Measurements from ENCODE around the gene CHCHD1.
"Not testable (repeated sequence)": the region's sequence is repeated elsewhere in the genome, so short reads cannot be mapped to it uniquely, and the experiment has no call there.

Gene CHCHD1

DNA sequence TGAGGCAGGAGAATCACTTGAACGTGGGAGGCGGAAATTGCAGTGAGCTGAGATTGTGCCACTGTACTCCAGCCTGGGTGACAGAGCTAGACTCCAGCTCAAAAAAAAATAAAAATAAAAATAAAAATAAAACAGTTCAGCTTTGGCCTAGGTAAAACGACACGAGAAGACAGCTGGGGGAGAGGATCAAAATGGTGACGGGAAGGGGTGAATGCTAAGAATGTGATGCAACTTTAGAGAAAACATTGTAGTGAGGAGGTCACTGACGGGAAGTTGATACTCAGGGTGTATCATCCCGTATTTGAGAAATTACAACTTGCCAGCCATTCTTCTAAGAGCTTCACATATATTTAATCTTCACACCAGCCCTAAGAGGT is 28.5 kb downstream of the CHCHD1 start:
- no peak for DNase-seq (ENCODE audit: low read depth in 4 of 4, low spot score in 1 of 4)

DNA sequence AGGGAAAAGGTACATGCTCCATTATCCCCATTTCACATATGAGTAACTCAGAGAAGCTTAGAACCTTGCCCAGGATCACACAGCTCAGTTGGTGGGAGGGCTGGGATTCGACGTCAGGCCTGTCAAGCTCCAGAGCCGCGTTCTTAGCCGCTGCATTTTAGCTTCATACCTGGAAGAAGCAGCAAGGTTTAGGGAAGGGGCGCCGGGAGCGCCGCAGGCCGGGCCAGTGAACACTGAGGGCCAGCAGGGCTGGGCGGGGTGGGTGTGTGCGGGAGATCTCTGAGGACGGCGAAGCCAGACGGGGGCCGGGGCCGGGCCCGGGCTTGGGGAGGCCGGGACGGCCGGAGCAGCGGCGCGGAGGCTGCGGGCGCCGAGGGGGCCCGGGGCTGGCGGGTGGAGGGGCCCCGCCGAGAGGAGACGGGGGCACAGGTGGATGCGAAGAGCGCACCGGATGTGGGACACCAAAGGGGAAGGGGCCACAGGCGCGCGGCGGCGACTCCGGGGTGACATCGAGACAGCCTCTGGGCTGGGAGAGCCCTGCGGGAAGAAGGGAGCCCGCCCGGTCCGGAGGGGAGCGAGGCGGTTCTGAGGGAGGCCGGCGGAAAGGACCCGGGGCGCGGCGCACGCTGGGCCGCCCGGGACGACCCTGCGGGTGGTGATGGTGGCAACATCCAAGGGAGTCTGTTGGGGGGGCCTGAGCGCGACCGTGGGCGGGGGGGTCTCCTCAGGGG is 29.1 kb downstream of the CHCHD1 start:
- peak; percentile 13 to 41 (median 26) for DNase-seq (ENCODE audit: low read depth in 4 of 4, low spot score in 1 of 4)

DNA sequence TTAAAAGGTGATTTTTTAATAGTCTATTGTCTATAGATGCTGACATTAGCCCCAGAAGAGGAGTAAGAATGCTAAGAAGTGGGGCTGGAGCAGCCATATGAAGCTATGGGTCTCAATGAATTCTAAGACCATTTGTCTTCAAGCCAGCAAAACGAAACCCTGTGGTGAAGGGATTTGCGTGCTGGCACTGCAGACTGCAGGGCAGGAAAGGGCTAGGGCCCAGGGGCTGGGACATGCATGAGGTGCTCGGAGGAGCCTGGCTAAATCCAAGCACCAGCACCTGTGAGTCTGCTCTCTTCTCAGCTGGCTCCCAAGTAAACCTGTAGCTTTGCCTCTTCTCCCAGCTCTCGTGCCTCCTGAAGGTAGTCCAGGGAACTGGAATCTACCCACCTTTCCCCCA is 30.8 kb downstream of the CHCHD1 start:
- no peak for DNase-seq (ENCODE audit: low read depth in 4 of 4, low spot score in 1 of 4)

DNA sequence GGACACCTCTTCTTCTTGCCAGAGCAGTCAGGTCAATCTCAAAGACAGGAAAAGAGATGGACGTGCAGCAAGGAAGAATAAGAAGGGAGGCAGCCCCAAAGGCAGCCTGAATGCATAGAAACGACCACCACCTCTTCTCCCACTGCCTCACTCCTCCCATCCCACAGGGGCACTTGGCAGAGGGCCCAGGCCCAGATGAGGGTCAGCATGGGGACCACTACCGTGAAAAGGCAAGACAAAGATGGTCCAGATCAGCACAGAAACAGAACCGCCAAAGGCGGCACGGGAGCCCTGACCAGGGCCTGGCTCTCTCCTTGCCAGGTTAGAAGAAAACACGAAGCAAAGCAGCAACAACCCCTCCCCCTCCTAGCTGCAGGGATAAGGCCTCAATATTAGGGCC is 31.5 kb downstream of the CHCHD1 start:
- DNase-seq (ENCODE audit: low read depth in 4 of 4, low spot score in 1 of 4) = no peak

DNA sequence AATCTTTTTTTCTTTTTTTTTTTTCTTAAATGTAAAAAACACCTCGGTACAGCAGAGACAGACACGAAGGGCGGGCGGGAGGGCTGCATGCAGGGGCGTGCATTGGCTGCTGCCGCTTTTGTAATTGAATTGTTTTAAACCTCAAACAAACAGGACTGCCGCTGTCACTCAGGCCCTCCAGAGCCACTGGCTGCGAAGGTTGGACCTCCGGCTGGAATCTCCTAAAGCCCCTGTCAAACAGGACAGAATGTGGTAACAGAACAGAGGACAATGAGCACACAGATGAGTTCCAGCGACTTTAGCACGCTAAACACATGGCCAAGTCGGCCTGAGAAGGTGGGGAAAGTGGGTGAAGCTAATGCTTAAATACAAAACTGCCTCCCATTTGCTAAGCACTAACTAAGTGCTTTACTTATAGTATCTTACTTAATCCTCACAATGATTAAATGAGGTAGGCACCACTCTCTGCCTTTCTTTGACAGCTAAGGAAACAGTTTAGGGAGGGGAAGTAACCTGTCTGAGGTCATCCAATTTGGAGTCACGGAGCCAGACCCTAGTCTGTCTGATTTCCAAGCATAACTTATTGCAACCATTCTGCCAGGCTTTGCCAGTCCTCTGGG is 32.5 kb downstream of the CHCHD1 start:
- DNase-seq (ENCODE audit: low read depth in 4 of 4, low spot score in 1 of 4) = no peak

DNA sequence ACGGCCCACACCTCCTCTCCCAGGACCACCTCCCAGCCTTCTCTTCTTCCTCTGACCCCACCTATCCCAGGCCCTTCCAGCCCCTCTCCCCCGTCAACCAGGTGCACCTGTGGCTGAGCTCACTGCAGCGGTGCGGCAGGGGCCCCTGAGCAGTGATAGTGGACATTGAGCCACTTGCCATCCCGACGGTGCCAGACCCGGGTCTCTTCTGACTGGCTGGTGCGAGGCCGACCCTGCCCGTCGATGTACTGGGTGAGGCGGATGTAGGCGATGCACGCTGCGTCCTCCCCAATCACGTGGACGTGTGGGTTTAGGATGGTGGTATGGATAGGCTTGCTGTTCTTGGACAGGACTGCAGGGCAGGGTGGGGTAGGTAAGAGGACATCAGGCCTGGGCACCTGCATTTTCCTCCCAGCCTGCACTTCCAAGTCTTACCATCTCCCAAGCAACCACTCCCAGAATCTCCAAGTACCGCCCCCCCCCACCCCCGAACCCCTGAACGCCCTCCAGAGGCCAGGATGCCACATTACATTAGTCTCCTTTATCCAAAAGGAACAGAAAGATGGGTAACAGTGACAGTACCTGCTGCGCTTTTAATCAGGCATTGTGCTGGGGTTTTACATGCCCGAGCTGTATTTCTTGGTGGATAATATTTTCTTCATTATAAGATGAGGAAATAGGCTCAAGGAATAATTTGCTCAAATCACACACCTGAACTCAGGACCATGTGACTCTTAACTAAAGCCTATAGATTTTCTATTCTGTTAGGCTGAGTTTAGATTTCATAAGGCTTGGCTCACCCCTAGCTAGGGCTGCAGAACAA is 33.3 kb downstream of the CHCHD1 start:
- DNase-seq (ENCODE audit: low read depth in 4 of 4, low spot score in 1 of 4) = no peak

DNA sequence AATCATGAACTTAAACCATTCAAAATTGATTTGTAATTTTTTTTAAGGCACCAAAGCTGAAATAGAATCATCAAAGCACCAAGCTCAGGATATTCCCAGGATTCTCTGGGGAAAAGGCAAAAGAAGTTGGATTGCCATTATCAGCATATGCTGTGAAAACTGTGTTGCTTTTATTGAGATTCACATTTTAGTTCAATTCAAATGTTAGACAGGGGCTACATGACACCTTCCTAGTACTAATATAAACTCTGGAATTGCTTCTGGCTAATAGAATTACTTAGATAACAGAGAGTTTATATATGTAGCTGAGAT is 33.8 kb downstream of the CHCHD1 start:
- no peak for DNase-seq (ENCODE audit: low read depth in 4 of 4, low spot score in 1 of 4)

DNA sequence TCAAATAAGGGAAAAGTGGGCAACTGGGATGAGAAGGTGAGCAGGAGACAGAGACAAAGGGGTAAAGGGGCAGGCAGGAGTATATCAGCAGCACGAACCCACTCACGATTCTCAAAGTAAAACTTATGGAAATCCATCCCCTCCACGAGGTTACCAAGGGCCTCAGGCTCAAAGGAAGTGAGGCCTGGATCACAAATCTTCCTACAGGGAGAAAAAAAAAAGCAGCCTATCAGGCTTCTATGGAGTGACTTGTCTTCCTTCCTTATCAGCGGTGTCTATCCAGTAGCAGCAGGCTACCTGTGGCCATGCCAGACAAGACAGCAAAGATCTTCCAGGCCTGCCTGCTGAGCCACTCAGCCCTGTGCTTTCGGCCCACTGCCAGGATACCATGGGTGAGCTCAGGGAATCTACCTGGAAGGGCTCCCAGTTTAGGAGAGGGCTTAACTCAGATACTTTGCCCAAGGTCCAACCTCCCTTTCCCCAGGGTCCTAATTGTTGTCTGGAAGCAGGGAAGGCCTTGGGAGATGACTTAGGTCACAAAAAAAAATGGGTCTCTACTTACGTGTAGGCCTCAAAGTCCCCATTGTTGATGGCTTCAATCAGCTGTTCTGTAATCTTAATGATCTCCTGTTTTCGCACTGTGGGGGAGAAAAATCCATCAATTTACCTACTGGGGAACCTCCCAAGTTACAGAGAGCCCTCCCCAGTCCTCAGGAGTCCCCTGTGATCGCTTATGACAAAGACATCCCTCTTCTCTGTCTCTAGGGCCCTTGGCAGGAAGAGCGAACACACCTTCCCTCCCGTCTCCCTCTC is 35.3 kb downstream of the CHCHD1 start:
- DNase-seq (ENCODE audit: low read depth in 4 of 4, low spot score in 1 of 4) = no peak

DNA sequence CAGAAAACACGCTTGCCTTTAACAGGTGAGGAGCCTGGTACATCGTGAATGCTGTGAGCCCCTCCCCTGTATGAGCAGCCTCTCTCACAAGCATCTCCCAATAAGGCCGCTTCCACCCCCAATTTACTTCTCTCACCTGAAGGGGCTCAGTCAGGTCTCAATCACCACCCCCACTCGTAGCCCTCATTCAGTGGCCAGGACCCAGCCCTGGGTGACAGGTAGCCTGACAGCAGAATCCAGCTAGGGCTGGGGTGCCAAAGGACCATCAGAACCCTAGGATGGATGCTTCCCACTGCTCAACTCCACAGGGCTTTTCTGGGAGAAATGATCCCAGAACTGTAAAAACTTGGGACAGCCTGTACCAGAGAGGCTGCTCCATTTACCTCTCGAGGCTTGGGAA is 36.0 kb downstream of the CHCHD1 start:
- DNase-seq (ENCODE audit: low read depth in 4 of 4, low spot score in 1 of 4) = no peak

DNA sequence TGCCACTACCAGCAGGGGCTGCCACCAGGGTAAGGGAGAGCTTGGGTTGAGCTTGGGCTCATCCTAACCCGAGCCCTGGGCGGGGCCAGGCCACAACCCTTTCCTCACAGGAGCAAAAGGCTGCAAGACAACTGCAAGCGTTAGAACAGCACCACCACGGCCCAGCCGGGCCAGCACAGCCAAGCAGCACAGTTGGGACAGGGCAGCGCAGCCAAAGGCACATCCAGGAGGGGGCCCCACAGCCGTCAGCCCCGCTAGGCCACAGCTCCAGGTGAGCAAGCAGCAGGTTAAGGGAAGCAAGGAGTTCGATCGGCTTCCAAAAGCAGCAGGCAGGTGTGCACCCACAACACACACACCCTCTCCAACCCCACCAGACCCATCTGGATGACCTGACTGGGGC is 36.6 kb downstream of the CHCHD1 start:
- DNase-seq (ENCODE audit: low read depth in 4 of 4, low spot score in 1 of 4) = no peak

DNA sequence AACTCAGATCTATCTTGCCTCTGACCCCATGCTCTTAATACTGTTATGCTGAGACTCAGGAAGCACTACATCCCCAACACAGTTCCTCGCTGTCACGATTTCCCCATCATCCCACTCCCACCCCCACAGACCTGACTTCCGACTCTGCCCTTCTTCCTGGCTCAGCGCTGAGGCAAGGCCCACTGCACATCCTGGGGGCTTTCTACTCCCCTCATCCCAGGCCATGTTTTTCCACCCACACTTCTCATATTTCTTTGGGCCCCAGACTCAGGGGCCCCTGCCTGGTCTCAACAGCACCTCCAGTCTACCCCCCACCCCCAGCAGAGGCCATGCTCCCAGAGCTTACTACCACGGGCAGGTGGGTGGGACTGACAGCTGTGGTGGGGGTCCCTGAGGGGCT is 37.2 kb downstream of the CHCHD1 start:
- DNase-seq (ENCODE audit: low read depth in 4 of 4, low spot score in 1 of 4) = no peak

DNA sequence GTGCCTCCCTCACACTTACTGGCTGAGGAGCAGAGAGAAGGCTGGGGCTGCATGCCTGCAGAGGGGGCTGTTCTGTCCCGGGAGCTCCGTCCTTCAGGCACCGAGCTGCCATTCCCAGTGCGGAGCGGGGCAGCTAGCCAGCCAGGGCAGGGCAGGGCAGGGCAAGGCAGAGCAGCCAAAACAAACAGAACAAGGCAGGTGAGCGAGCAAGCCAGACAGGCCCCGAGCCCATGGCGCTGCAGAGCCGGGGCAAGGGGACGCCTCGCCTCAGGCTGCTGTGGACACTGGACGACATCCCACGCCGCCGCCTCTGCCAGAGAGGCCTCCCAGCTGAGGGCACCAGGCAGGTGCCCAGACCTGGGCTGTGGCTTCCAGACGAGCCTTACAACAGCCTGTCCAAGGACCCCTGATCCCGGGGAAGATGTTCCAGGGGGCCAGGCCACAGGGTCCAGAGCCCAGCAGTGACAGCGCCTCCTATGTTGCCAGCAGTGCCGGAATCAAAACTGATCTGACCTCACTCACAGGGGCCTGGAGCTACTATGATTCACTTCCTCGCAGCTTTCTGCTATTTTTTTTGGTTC is 37.8 kb downstream of the CHCHD1 start:
- no peak for DNase-seq (ENCODE audit: low read depth in 4 of 4, low spot score in 1 of 4)

DNA sequence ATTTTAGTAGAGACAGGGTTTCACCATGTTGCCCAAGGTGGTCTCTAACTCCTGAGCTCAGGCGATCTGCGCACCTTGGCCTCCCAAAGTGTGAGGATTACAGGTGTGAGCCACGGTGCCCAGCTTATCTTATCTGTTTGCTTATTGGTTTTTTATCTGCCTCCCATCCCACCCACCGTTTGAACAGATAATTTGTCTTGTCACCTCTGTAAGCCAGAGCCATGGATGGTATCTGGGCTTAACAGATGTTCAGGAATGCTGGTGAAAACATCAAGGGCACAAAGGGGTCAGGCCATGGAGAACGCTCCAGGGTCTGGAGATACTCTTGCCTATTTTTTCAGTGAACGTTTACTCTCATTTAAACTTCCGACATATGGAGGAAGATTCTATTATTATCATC is 41.5 kb downstream of the CHCHD1 start:
- DNase-seq (ENCODE audit: low read depth in 4 of 4, low spot score in 1 of 4) = no peak

DNA sequence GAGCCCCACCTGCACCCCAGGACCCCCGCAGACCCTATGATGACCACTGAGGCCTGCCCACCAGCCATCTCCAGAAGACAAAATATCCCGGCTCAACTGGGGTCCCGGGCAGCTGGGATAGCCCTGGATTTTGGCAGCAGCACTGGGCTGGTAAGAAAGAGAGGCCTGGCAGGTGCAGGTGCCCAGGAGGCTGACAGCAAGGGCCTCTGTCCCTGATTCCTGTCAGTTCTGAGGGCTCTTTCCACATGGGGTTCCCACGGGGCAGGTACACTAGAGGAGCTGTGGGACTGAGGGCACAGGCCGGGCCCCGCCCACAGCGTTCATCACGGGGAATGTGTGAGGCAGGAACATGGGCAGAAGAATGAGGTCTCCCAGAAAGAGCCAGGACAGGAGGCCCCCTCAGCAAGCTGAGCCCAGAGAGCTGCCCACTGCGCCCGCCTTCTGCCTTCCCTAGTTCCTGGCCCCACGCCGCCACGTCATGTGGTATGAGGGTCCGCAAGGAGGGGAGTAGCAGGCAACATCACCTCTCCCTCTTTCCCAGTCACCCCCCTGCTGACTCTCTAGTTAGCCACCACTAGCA is 42.4 kb downstream of the CHCHD1 start:
- DNase-seq (ENCODE audit: low read depth in 4 of 4, low spot score in 1 of 4) = no peak

DNA sequence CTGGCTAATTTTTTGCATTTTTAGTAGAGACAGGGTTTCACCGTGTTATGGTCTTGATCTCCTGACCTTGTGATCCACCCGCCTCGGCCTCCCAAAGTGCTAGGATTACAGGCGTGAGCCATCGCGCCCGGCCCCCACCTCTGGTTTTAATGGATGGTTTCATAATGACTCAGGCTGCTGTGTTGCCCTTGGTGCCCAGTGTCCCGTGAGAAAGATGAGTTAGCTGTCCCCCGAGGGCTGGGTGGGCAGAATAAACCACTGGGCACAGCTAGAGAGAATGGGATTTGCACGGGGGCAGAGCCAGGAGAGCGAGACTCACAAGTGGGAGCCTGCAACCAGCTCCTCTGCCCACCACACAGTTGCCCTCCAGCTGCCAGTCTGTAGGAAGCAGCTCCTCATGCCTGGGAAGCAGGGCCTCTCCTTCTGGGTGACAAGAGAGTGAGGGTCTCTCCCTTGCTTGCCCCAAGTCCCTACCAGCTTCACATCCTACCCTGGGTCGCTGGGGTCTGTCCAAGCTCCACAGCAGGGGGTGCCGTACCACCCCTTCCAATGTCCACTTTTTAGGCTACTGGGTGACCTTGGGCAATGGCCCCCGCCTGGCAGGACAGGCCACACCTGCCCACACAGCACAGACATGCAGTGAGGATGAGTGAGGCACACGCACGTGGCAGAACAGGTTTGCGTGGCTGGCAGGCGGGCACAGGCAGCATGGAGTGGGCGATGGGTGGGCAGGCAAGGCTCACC is 45.7 kb downstream of the CHCHD1 start:
- DNase-seq (ENCODE audit: low read depth in 4 of 4, low spot score in 1 of 4) = no peak

DNA sequence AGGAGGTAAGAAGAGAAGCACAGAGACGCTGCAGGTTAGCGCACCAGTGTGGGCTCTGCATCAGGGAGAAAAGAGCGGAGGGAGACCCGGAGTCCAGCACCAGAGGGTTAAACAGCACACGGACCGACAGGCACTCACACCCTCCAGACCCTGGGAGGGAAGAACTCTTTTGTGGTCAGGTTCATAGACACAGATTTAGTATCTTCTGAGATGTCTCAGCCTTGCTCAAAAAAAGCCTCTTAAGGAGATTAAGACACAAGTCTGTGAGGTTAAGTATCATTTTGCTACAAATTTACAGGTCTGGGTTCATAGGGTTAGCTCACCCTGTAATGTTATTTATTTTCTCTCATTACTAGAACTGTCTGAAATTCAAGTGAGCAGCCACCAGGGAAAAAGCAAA is 46.3 kb downstream of the CHCHD1 start:
- DNase-seq (ENCODE audit: low read depth in 4 of 4, low spot score in 1 of 4) = no peak

DNA sequence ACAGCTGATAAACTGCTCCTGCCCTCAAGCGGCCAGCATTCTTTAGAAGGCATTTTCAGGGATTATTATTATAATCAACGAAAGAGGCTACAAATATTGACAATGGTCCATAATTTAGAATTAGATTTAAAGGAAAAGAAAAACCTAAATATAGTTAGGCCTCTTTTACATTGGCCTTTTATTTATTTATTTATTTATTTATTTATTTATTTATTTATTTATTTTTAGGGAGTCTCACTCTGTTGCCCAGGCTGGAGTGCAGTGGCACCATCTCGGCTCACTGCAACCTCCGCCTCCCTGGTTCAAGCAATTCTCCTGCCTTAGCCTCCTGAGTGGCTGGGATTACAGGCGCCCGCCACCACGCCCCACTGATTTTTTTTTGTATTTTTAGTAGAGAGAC is 47.2 kb downstream of the CHCHD1 start:
- not testable (repeated sequence) for DNase-seq (ENCODE audit: low read depth in 4 of 4, low spot score in 1 of 4)
